Sigmoid colon (tissue), 7 donors: ENCODE data around the gene OR51A7. TPM values are rescaled to one million over a fixed set of nuclear protein-coding genes. Genes with fewer than 3 reads are reported as not detected.

ENCODE experiments used
- DNase-seq: peaks from one replicate; pipeline ENCODE4 v3.0.0-alpha.2; 2019
- H3K27ac ChIP-seq, 4 donors: fragments of 200-600 bp; sonication (generic); one replicate each; pipeline ENCODE4 v1.5.1; 2016 to 2019; ENCODE audit warnings: mild to moderate bottlenecking in 1 of 4
- H3K27me3 ChIP-seq, 3 donors: fragments of 200-600 bp; sonication (generic); one replicate each; pipeline ENCODE4 v1.5.1; 2019; ENCODE audit warnings: mild to moderate bottlenecking in 1 of 3
- H3K36me3 ChIP-seq, 4 donors: fragments of 200-600 bp; sonication (generic); one replicate each; pipeline ENCODE4 v1.5.1; 2016 to 2019
- H3K4me1 ChIP-seq, 4 donors: fragments of 200-600 bp; sonication (generic); one replicate each; pipeline ENCODE4 v1.5.1; 2017 to 2019
- H3K4me3 ChIP-seq, 4 donors: fragments of 200-600 bp; sonication (generic); one replicate each; pipeline ENCODE4 v1.5.1; 2017 to 2019; ENCODE audit warnings: mild to moderate bottlenecking in 2 of 4, moderate library complexity in 1 of 4
- H3K9me3 ChIP-seq, 4 donors: fragments of 200-600 bp in 3 of 4; sonication (generic) in 3 of 4; one replicate each; pipeline versions ENCODE4 v1.5.1 to v1.6.1; 2013 to 2019
- CTCF ChIP-seq, 4 experiments: fragments of 450-650 bp in 3 of 4; fragments of 200-600 bp in 1 of 4; IDR thresholded peaks; one replicate each; pipeline ENCODE4 v1.5.1; 2016 to 2019; ENCODE audit warnings: antibody characterized with exemption in 4 of 4, mild to moderate bottlenecking in 3 of 4, moderate library complexity in 2 of 4
- EP300 ChIP-seq, 4 donors: sonication (generic); formaldehyde crosslinking; IDR thresholded peaks; one replicate each; pipeline ENCODE4 v1.6.1; 2017; ENCODE audit warnings: antibody characterized with exemption in 4 of 4
- POLR2A ChIP-seq, 2 donors: fragments of 450-650 bp; IDR thresholded peaks; one replicate each; pipeline ENCODE4 v1.6.1; 2016; ENCODE audit warnings: antibody characterized with exemption in 2 of 2, mild to moderate bottlenecking in 2 of 2, moderate library complexity in 2 of 2
- POLR2AphosphoS5 ChIP-seq, 4 donors: sonication (generic); formaldehyde crosslinking; IDR thresholded peaks; one replicate each; pipeline ENCODE4 v1.6.1; 2017; ENCODE audit warnings: antibody characterized with exemption in 4 of 4
- WGBS, 2 donors: extraction: QIAGEN DNeasy Blood & Tissue Kit; methylation state at CpG; one replicate each; pipeline ENCODE4 v1.1.7; 2013; 5-methylcytosine and 5-hydroxymethylcytosine counted together
- intact Hi-C: fragments of 100-400 bp; cut with DNase I; formaldehyde crosslinking; loops from one replicate; pipeline ENCODE4 v1.15.1; 2023
- polyA plus RNA-seq, 3 donors: library from polyadenylated mRNA; stranded (reverse); fragments of 200-250 nt; gene quantifications; one replicate each; pipeline ENCODE4 v1.2.3, GENCODE V29; 2013
- total RNA-seq, 4 donors: library from RNA; depleted of rRNA; stranded (reverse); fragments of >200 nt; gene quantifications; one replicate each; pipeline ENCODE4 v1.1.0, GENCODE V29; 2016
- donor health status: healthy with polysubstance abuse.
- donor health status: Bipolar disorder and iron deficiency.
- donor health status: healthy.

Gene OR51A7
- total and polyA plus RNA-seq, 7 donors = not detected

- WGBS, 2 donors = 85 to 90% methylated on average over 4 of the region's 4 CpGs
- Histone ChIP-seq H3K27me3 (no peaks in the 10 kb centered on the region), H3K9me3 (no peaks in the 10 kb centered on the region), H3K4me1 (no peaks in the 10 kb centered on the region), H3K27ac (no peak overlapping the region), H3K36me3 (no peaks in the 10 kb centered on the region), H3K4me3 (no peak overlapping the region)
- intact Hi-C loops = no loop called here
- no peak for DNase-seq
- TF ChIP-seq POLR2A (IDR thresholded peaks at IDR 0.05) (no peak), CTCF (IDR thresholded peaks at IDR 0.05) (no peak), EP300 (IDR thresholded peaks at IDR 0.05) (no peak), POLR2AphosphoS5 (IDR thresholded peaks at IDR 0.05) (no peak)
These were observed 22.4 kb upstream of the OR51A7 start for GRCh38 chr11:4881188-4881587.

- H3K27me3 ChIP-seq = no peaks in the 10 kb centered on the region
- no peaks in the 10 kb centered on the region for H3K36me3 ChIP-seq
- 88 to 91% methylated on average over 8 of the region's 8 CpGs for WGBS, 2 donors
- intact Hi-C loops = no loop called here
- H3K27ac ChIP-seq = no peak within 1 kb of the TSS
- H3K9me3 ChIP-seq = no peaks in the 10 kb centered on the region
- TF ChIP-seq POLR2A (IDR thresholded peaks at IDR 0.05) (no peak), EP300 (IDR thresholded peaks at IDR 0.05) (no peak), CTCF (IDR thresholded peaks at IDR 0.05) (no peak), POLR2AphosphoS5 (IDR thresholded peaks at IDR 0.05) (no peak)
- no peak for DNase-seq
- no peaks in the 10 kb centered on the region for H3K4me1 ChIP-seq
- no peak within 1 kb of the TSS for H3K4me3 ChIP-seq
These were observed 21.6 kb upstream of the OR51A7 start, which contains the start of gene OR51T1 for GRCh38 chr11:4881860-4882500. TSS of gene OR51T1 (plus strand) at chr11:4881900. CDS start at chr11:4881900, 0 bp downstream.

- no peak overlapping the region for H3K4me3 ChIP-seq
- H3K27me3 ChIP-seq = no peaks in the 10 kb centered on the region
- no peak for TF ChIP-seq EP300 (IDR thresholded peaks at IDR 0.05)
- no peak for TF ChIP-seq POLR2AphosphoS5 (IDR thresholded peaks at IDR 0.05)
- no peak for TF ChIP-seq CTCF (IDR thresholded peaks at IDR 0.05)
- no peak for TF ChIP-seq POLR2A (IDR thresholded peaks at IDR 0.05)
- intact Hi-C loops = no loop called here
- WGBS, 2 donors = 87 to 90% methylated on average over 5 of the region's 5 CpGs
- H3K9me3 ChIP-seq = no peaks in the 10 kb centered on the region
- no peaks in the 10 kb centered on the region for H3K4me1 ChIP-seq
- H3K36me3 ChIP-seq = no peaks in the 10 kb centered on the region
- no peak for DNase-seq
- H3K27ac ChIP-seq = no peak overlapping the region
These were observed 21.0 kb upstream of the OR51A7 start for GRCh38 chr11:4882543-4882942.

- 82 to 86% methylated on average over 3 of the region's 3 CpGs for WGBS, 2 donors
- no peaks in the 10 kb centered on the region for H3K4me1 ChIP-seq
- DNase-seq = no peak
- intact Hi-C loops = no loop called here
- H3K27ac ChIP-seq = no peak overlapping the region
- H3K36me3 ChIP-seq = no peaks in the 10 kb centered on the region
- no peak overlapping the region for H3K4me3 ChIP-seq
- TF ChIP-seq EP300 (IDR thresholded peaks at IDR 0.05) (no peak), CTCF (IDR thresholded peaks at IDR 0.05) (no peak), POLR2A (IDR thresholded peaks at IDR 0.05) (no peak), POLR2AphosphoS5 (IDR thresholded peaks at IDR 0.05) (no peak)
- H3K27me3 ChIP-seq = no peaks in the 10 kb centered on the region
- H3K9me3 ChIP-seq = no peaks in the 10 kb centered on the region
These were observed 19.2 kb upstream of the OR51A7 start for GRCh38 chr11:4884361-4884760.

- Histone ChIP-seq H3K4me1 (no peaks in the 10 kb centered on the region), H3K27me3 (no peaks in the 10 kb centered on the region), H3K36me3 (no peaks in the 10 kb centered on the region), H3K27ac (no peak overlapping the region), H3K4me3 (no peak overlapping the region), H3K9me3 (no peaks in the 10 kb centered on the region)
- 6 to 21% methylated on average over 3 of the region's 3 CpGs for WGBS, 2 donors
- intact Hi-C loops = no loop called here
- no peak for DNase-seq
- TF ChIP-seq EP300 (IDR thresholded peaks at IDR 0.05) (no peak), CTCF (IDR thresholded peaks at IDR 0.05) (no peak), POLR2A (IDR thresholded peaks at IDR 0.05) (no peak), POLR2AphosphoS5 (IDR thresholded peaks at IDR 0.05) (no peak)
These were observed 17.4 kb upstream of the OR51A7 start for GRCh38 chr11:4886186-4886585.
